NCI-H1048 (cell line): ENCODE data around the gene DNM3.

Experiments
- DNase-seq: peaks from one replicate; lab custom pipeline; 2025; lab: John Stamatoyannopoulos, UW

The DNM3 gene

DNA sequence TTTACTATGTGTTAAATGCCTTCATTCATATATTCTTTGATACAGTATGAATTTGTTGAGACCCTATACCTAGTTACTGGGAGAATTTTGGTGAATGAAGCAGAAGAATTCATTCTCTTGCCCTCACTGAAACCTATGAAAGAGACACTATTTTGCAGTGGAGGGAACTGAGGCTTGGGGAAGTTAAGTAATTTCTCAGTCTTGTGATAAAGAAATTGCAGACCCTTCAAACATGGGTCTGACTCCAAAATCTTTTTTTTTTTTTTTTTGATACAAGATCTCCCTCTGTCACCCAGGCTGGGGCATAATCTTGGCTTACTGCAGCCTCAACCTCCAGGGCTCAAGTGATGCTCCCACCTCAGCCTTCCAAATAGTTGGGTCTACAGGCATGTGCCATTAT, 132.1 kb downstream of the DNM3 start:
- DNase-seq, result no peak

DNA sequence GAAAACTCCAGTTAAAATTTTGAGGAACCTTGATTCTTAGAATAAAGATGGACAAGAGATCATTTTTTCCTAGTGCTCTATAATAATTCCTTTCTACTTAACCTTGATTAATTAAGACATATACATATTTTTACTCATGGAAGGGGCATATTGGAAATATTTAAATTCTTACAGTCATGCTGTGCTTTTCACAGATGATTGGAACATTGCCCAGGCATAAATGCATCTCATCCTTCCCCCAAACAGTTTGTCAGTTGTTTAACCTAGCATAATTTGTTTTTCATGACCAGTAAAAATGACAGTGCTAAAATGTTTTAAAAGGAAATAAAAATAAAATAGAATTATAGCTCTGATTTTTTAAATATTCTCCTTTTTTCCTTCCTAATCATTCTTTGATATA, 140.0 kb downstream of the DNM3 start:
- no peak for DNase-seq

DNA sequence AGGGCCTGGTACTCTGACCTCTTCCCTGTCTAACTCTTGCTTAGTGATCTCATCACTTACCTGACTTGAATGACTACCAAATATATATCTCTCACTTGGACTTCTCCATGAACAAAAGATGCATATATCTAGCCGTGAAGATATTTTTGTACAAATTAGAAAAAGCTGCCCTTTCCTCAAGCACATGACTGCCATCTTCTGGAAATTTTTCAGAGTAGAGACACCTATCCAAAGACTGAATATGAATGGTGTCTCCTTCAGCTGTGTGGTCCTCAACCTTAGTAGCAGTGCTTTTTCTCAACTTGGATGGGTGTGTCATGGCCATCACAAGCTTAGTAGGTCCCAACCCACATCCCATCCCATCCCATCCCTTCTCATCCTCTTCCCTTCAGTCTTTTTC, 142.3 kb downstream of the DNM3 start:
- DNase-seq, result no peak

DNA sequence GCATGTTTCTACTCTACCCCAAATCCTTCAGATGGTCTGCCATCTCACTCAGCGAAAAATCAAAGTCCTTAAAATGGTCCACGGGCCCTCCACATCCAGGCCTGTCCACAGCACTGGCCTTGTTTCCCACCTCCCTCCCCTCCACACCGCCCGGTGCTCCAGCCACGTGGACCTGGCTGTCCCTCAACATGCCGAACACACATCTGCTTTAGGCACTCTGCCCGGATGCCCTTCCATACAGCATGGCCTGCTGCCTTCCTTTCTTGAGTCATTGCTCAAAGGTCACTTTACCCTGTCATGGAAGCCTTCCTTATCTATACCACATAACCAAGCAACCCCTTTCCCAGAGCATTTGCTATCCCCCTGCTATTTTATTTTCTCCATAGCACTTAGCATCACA, 143.0 kb downstream of the DNM3 start:
- no peak for DNase-seq

DNA sequence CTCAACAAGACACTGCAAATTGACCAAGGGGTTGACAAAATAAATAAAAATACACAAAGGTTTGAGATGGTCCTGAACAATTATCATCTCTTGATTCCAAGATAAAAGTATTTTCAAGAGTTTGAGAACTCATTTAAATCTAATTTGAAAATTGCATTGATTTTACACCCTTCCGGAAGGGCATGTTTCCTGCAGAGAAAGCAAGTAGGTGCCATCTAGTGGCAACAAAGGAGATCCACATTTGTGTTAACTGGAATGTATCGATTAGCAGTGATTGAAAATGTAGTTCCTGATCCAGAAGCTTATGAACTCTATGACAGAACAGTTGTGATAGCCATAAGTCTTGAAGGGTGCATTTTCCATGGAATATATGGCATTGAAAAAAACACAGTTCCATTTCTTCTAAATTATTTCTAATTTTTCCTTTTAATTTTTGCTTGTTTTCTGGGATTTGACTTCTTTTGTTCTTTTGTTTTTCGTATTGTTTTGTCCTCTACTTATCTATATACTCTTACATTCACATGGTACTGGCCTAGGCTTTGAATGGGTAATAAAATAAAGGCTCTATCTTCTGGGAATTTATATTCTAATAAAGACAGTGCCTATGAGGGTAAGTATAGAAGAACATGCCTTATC, 143.7 kb downstream of the DNM3 start:
- peak; percentile 46 for DNase-seq

DNA sequence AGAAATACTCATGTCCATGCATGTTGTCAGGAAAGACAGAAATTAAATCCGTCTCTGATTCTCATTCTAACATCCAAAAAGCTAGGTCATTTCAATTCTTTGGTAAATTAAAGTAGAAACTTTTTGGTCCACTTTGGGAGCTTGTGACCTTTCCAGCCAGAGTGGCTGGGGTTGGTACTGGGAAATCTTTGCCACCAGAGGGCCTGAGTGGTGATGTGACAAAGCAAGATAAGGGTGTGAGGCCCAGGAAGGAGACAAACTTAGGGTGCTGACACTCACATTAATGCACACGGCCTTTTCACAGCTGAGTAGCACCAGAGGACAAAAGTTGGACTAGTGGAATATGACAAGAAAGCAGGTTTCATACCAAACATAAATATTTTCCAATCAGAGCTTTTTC, 144.3 kb downstream of the DNM3 start:
- DNase-seq, result no peak

DNA sequence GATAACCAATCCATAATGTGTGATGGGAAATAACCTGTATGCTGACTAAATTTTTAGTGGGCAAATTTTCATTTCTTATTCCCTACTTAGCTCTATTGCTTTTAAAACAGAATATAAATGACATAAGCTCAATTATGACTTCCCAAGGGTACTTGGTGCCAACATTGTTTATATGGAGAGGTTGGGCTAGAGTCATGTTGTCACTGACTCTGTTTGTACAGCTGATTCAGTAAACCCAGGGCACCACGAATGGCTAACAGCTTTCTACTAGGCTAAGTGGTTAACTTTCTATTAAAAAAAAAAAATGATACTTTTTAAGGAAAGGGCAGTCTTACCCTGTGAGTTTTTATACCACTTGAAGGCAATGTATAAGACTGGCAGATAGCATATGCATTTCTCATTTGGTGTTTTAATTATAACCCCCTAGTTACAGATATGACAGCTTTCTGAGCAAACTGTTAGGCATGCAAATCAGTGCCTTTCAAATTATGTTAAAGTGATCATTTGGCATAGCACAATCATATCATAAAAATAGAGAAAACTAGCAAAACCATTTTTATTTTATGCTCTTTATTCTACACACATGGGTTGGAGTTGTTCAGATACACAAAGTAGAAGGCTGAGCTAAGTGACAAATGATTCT, 147.1 kb downstream of the DNM3 start:
- DNase-seq, result no peak

DNA sequence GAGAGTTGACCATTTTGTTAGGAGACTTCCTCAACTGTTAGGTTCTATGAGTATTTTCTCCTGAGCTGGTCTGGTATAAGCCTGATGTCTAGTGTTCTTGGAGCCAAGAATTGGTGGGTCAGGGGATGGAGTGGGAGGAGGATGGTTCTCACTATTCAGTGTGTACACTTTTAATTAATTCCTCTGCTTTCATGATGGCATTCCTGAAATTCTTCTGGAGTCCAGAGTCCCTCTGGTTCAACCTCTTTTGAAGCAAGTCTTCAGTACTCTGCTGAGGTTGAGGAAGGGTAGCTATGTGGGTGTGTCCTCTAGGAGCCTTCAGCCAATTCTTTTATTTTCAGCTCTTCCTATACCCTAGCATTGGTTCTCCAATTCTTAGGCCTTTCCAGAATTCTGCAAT, 149.1 kb downstream of the DNM3 start:
- DNase-seq, result no peak

DNA sequence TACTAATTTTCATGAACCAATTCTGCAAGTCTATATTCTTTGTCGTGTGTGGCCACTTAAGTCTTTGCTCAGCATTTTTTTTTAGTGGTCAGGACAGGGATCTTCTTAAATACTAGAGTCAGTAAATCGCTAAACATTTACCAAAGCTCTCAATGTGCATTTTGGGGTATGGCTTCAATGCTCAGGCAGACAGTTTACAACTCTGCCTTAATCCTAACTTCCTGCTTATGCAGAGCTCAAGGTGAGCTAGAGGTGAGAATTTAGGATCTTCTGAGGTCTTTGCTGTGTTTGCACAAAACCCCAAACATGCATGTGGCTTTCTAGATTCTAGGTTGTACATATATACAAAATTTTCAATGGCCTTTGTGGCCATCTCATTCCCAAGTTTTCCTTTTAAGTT, 153.0 kb downstream of the DNM3 start:
- no peak for DNase-seq

DNA sequence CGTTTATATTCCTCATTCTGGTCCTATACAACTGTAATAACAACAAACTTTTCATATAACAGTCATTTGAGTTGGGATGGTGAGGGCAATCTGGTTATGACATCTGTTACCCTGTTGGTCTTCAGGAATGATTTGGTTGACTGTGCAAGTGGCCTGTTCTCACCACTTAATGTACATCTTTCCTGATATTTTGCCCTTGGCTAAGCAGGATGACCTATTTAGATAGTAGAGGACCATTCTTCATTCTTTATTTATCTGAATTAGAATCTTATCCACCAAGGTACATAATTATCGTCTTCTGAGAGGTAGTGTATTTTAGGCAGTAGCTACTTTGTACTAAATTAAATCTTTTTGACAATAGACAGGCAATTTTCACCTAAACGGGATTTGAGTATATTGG, 154.3 kb downstream of the DNM3 start:
- no peak for DNase-seq

DNA sequence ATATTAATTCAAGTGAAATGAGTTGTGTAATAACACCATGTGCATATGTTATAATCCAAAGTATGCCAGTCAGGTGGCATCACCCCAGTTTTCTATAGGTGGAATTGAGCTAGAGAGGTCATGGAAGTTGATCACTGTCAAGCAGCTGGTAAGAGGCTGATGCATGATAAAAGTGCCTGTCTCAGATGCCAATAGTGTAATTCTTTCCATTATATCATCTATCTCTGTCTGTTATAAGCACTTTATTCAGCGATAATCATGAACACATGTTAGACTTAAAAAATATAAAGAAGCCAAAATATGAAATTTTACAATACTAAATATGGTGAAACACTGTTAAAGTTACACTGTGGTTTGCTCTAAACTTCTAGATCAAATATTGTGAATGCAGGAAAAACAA, 156.6 kb downstream of the DNM3 start:
- DNase-seq, result no peak

DNA sequence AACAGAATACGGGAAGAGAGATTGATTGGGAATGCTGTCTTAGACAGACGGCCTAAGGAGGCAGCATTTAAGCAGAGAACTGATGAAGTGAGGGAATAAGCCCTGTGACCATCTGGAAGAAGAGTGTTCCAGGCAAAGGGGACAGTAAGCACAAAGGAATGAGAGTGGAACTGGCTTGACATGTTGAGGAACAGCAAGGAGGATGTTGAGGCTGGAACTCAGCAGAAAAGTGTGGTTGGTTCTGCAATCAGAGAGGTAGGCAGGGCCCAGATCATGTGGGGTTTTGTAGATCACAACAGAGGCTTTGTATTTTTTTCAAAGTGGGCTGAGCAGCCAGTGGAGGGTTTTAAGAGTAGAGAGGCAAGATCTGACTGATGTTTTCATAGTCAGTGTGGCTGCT, 157.4 kb downstream of the DNM3 start:
- DNase-seq, result no peak

DNA sequence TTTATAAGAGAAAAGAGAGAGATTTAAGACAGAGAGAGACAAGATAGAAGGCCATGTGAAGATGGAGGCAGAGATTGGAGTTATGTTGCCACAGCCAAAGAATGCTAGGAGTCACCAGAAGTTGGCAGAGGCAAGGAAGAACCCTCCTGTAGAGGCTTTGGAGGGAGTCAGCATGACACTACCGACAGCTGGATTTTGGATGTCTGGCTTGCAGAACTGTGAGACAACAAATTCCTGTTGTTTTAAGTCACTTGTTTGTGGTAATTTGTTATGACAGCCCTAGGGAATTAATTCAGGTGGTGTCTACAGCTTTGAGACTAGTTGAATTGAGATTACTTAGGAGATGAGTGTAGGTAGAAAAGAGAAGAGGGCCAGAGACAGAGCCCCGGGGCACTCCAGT, 158.5 kb downstream of the DNM3 start:
- DNase-seq, result no peak

DNA sequence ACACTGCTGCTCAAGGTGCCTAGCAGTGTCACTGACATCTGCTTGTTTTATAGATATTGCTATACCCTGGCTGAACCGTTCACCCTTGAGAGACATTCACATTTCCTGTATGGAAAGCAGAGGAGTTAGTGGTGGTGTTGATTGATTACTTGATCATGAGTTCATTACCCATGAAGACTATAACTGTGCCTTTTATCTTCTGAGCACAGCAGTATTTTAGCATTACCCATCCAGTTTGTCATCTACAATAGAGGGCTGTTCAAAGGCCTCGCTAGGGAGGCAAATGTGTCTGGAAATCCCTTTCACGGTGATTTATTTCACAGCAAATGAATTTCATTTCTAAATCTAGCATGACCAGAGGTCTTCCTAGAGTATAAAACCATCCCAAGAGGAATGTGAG, 160.0 kb downstream of the DNM3 start:
- DNase-seq, result no peak

DNA sequence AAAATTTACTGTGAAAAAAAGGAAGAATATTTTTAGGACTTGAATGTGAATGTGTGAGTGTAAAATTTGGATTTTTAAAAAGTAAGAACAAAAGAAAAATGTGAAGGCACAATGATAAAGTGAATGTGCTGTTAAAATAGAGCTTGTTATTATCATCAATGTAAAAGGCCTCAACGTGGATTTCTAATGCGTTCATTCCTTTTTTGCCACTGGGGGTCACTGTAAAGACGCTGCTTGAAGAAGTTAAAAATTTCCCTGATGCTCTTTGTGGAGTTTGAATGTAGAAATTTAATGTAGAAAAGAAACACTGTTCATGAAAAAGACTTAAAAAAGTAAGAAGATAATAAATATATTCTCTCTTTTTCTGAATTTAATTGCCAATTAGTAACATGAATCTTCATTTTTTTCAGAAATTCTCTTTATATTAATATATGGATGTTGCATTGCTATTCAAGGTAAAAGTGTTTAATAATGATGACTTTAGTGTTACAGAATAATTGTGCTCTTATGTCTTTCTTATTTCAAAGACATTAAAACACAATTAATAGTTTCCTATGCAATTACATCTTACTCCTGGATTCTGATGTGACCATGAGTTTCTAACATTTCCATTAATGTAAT, 161.5 kb downstream of the DNM3 start:
- DNase-seq, result peak; percentile 63

DNA sequence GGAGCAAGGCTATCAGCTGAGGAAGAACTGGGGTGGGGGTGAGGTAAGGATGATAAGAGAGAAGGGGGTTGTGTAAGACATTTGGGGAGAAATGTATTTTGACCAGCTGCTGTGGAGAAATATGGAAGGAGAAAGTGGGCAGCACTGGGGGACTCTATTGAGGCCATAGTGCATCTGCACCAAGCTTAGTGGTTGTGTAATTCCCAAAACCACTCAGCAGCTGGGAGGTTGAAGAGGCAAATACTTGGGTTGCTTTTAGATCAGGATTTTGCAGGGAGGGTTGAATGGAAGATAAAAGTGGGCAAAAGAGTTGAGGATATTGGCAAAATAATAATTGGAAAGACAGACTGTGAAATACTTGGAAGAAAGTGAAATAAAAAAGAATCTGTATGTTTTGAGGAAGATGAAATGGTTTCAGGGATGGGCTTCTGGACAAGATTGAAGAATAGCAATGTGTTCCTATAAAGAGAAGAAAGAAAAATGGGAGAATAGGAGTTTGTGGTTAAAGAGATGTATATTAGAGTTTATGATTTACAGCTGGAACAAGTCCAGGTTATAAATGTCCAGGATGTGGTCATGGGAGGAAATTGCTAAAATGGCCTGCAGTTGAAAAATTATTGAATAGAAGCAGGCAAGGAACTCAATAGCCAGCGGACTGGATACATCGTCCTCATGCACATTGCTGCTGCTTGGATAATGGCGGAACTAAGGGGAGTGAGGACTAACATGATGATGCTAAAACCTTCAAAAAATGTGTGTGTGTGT, 162.7 kb downstream of the DNM3 start:
- no peak for DNase-seq

DNA sequence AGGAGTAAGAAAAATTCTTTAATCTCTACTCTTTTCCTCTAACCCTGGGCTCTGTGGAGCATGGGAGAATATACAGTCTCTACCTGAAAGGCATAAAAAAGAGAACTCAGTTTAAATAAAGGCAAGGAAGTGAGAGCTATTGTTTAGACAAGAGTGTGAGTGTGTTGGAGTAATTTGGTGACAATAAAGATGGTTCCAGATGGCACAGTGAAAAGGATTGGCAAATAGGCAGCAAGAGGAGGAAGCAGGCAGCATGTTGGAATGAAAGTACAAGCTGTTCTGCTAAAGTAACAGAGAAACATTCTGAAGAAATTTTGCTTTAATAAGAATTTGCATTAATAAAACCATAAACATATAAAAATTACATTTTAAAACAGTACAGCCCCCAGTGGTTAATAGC, 163.4 kb downstream of the DNM3 start:
- no peak for DNase-seq

DNA sequence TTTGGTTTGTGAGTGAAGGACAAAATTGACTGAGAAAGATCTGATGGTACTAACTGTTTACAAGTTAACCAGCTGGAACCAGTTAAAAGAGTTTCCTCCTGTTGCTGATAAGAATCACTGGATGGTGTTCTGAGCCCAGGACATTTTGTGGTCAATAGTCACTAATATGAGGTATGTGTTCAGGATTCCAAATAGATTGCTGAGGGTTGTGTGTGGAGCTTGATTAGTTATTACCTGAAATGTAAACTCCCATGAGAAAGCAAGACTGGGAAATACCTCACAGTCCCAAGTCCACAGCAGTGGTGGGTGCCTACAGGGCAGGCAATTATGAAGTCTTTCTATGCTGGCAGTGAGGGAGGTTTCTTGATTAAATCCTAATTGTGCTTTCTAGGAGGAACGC, 164.6 kb downstream of the DNM3 start:
- DNase-seq, result no peak

DNA sequence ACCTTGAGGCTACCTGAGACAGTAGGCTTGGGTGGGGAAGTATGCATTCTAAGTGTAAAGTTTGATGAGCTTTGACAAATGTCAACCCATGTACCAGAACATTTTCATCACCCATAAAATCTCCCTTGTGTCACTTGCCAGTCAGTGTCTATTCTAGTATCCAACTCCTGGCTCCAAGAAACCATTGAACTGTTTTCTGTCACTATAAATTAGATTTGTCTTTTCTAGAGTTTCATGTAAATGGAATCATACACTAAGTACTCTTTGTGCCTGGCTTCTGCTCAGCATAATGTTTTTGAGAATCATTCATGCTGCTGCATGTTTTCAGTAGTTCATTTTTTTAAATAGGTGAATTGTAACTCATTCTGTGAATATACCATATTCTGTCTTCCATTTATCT, 165.4 kb downstream of the DNM3 start:
- DNase-seq, result no peak

DNA sequence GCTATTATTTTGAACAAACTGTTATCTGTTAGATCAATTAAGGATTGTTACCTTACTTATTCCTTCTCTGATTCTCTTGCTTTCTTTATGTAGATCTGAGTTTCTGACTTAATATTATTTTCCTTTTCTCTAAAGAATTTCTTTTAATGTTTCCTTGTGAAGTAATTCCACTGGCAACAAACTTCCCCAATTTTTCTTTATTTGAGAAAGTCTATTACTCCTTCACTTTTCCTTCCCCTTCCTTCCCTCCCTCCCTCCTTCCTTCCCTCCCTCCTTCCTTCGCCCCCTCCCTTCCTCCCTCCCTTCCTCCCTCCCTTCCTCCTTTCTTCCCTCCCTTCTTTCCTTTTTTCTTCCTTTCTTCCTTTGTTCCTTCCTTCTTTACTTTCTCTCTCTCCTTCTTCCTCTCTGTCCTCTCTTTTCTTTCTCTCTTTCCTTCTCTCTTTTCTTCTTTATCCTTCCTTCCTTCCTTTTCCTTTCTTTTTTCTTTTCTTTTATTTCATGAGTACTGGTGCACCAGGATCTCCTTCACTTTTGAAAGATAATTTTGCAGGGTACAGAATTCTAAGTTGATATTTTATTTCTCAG, 177.5 kb downstream of the DNM3 start:
- no peak for DNase-seq

DNA sequence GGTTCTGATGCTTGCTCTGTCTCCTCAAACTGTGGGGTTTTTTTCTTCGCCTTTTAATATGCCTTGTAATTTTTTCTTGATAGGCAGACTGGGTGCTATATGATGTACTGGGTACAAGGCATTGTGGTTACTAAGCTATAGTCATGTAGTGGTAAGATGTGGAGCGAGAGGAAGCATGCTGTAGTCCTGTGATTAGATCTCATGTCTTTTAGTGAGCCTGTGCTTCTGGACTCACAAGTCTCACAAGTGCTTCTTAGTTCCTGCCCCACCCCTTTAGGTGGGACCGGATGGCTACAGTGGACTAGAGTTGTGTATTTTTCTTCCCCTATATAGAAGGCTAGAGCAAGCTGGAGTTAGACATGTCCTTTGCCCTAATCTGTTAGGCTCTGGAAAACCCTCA, 178.7 kb downstream of the DNM3 start:
- DNase-seq, result no peak

DNA sequence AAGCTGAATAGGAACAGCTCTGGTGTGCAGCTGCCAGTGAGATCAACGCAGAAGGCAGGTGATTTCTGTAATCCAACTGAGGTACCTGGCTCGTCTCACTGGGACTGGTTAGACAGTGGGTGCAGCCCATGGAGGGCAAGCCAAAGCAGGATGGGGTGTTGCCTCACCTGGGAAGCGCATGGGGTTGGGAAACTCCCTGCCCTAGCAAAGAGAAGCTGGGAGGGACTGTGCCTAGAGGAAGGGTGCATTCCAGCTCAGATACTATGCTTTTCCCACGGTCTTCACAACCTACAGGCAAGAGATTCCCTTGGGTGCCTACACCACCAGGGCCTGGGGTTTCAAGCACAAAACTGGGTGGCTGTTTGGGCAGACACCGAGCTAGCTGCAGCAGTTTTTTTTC, 183.2 kb downstream of the DNM3 start:
- no peak for DNase-seq
